ENCODE data around the gene OR52A1. TPM values are rescaled to one million over a fixed set of nuclear protein-coding genes. Genes with fewer than 3 reads are reported as not detected.
A peak's percentile ranks its signal among the peaks of the same experiment; 100 is the strongest.
"Not testable (repeated sequence)": the region's sequence is repeated elsewhere in the genome, so short reads cannot be mapped to it uniquely, and the experiment has no call there.

Gene OR52A1
- total RNA-seq = not detected

DNA sequence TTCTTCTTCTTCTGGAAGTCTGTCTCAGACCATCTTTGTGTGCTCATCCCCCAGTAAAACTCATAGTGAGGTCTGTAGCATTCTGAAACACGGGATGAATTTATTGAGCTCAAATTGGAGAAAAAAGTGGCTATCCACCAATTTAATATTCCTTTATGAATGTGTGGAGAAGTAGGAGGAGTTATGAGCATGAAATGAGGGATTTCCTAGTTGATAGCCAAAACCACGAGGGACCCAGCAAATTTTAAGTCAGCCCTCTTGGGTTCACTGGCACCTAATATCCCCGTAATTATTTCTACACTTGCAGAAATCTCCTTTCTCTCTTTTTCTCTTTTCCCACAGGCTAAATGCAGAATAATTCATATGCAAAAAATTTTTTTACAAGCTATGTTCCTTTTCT lies at the start of gene OR52A1:
Gene OR52A1, minus strand, starts transcription at position 101 of the 400 bp plus-strand sequence. CDS start 2,388 bp downstream, outside the sequence.
- ATAC-seq (no peak), DNase-seq (ENCODE audit: low spot score) (no peak)

DNA sequence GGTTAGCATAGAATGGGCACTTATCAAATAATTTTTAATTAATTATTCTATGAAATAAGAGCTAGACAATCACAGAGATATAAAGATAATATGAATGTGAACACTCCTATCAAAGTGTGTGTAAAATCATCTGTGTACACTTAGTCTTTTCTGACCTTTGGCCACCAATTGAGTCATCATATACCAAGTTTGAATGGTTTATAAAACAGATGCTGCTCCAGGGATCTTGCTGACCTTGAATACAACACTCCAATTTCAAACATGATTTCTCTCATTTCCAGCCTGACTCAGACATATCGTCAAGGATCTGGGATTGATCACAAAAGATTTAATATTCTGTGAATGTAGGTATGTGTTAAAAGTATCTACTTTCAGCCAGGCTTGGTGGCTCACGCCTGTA lies 48.8 kb upstream of the OR52A1 start:
- no peak for DNase-seq (ENCODE audit: low spot score)
- no peak for ATAC-seq

DNA sequence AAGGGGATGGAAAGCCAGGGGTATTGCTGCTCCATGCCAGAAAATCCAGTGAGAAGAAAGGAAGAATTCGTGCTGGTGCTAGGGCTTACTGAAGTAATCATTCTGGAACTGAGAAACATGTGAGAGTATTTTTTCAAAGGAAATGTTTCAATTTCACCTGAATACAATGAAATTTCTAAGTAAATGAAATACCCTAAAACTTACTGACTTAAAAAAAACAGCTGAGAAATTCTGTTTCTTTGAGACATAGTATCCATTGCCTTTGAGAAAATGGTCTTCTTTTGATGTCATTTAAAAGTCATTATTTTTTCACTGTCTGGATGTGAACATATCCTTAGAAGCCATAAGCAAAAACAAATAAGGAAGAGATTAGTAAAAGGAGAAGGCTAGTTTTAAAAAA lies 46.0 kb upstream of the OR52A1 start, which contains the start of gene OR51V1:
Gene OR51V1, minus strand, starts transcription at position 101 of the 400 bp plus-strand sequence. Its CDS starts 0 bp downstream, at position 101.
- DNase-seq (ENCODE audit: low spot score) = no peak
- ATAC-seq = no peak

DNA sequence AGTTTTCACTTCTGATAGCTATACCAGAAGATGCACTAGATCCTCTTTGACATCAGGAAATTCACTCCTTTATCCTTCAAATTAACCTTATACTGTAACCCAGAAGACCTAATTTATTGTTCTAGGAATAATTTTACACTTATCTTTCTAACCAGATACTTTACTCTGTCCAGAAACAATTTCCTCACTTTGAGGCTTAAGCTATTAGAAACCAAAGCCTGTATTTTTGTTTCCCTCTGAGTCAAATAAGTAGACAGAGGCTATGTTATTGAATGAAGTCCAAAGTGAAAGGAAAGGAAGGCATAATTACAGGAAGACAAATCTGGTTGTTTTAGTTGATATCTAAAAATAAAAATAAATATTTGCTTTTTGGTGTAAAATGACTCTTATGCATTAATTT lies 43.7 kb upstream of the OR52A1 start:
- DNase-seq (ENCODE audit: low spot score) (no peak), ATAC-seq (no peak)

DNA sequence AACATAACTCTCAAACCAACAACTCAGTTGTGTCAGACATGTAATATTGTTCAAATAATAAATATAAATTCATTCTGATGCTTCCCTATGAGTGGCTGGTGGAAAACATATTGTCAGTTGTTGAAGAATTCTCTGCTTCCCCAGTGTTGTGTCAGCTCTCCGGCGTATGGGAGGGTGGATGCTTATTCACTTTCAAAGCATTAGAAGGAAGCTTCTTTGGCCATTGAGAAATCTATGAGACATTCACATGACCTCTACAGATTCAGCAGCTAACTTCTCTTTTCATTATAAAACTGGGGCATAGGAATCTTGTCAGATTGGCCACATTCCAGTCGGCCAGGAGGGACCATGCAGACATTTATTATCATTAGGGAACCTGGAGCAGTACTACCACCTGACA lies 43.0 kb upstream of the OR52A1 start:
- DNase-seq (ENCODE audit: low spot score) = no peak

DNA sequence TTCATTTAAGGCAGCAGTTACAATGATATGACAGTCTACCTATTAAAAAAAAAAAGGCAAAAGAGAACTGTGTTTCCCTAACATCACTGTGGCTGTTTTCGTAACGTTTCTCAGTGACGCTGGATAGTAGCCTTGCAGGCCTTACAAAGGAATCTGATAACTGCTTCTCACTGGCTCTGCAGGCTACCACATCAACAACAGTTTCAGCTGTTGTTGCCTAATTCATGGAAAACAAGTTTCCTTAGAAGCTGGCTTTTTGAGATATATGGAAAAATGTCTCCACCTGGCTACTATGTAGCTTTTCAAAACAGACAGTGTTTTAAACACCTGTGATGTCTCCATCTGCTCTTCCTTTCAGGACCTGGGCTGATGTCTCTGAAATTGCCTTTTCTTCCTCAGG lies 42.2 kb upstream of the OR52A1 start:
- DNase-seq (ENCODE audit: low spot score) = no peak
- no peak for ATAC-seq

More for the DNA sequence above, 43.0 kb upstream of the OR52A1 start:
- peak; percentile 16 for ATAC-seq

DNA sequence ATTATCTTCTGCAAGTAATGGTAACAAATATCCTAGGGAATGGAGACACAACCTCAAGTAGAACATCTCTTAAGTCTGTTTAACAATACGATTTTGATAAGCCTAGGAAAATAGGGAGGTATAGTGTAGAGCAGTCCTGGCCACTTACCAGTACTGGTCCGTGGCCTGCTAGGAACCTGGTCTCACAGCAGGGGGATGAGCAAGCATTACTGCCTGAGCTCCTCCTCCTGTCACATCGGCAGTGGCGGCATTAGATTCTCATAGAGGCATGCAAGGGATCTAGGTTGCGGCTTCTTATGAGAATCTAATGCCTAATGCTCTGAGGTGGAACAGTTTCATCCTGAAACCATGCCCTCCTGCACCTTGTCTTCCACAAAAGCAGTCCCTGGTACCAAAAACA lies 41.5 kb upstream of the OR52A1 start:
- no peak for DNase-seq (ENCODE audit: low spot score)
- ATAC-seq = no peak

DNA sequence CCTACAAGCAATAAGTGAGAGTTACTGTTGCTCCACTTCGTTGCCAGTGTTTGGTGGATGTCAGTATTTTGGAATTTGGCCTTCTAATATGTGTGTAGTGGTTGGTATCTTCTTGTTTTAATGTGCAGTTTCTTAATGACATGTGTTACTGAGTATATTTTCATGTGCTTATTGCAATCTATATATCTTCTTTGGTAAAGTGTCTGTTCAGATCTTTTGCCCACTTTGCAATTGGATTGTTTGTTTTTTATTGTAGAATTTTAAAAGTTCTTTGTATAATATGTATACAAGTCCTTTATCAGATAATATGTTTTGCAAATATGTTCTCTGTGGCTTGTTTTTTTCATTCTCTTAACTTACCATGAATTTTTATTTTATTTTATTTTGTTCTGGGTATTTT lies 38.2 kb upstream of the OR52A1 start:
- DNase-seq (ENCODE audit: low spot score) (no peak), ATAC-seq (no peak)

DNA sequence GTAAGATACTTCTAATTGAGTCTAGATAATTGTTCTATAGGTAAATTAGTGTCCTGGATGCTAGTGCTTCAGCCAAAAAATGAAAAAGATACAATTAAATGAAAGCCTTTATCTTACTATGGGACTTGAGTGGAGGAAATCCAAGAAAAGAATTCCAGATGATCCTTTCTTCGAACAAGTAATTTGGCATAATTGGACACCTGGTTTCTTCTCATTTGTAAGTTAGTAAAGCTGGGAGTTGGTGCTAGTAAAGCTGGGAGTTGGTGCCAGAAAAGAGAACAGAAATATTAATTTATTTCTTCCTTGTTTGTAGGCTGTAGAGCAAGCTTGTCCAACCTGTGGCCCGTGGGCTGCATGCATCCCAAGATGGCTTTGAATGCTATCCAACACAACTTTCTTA lies 33.6 kb upstream of the OR52A1 start:
- DNase-seq (ENCODE audit: low spot score) (no peak), ATAC-seq (no peak)

DNA sequence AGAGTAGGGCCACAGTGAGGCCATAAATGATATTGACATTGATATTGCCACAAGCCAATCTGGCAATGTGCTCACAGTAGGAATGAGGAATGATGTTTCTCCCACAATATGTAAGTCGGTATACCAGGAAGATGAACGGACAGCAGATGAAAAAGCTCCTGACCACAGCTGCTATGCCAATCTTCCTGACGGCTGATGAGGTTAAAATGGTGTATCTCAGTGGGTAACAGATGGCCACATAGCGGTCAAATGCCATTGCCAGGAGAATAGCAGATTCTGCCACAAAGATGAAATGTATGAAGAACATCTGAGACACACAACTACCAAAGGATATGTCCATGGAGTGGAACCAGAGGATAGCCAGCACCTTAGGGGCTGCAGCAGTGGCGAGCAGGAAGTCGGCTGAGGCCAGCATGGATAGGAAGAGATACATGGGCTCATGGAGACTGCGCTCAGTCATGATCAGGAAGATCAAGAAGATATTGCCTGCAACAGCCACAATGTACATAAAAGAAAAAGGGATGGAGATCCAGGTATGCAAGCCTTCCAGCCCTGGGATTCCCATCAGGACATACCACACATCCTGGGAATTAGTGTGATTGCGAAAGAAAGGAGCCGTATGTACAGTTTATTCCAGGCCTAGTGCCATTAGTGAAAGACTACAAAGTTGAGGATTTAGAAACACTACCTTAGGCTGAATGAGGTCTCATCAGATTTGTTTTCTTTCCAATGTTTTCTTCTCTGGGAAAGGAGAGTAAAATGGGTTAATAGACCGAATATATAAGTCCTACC lies 23.7 kb upstream of the OR52A1 start:
- ATAC-seq (no peak), DNase-seq (ENCODE audit: low spot score) (no peak)

DNA sequence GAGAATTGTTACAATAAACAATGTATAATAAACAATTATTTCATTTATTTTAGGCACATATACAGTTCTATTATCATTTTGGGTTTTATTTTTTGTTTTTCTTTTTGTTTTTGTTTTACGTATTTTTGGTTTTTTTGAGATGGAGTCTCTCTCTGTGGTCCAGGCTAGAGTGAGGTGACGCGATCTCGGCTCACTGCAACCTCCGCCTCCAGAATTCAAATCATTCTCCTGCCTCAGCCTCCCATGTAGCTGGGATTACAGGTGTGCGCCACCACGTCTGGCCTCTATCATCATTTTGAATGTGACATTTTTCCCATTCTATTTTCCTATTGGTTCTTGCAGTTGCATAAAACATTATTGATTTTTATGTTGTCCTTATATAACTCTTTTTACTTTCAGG lies 20.4 kb upstream of the OR52A1 start:
- ATAC-seq (no peak), DNase-seq (ENCODE audit: low spot score) (no peak)

DNA sequence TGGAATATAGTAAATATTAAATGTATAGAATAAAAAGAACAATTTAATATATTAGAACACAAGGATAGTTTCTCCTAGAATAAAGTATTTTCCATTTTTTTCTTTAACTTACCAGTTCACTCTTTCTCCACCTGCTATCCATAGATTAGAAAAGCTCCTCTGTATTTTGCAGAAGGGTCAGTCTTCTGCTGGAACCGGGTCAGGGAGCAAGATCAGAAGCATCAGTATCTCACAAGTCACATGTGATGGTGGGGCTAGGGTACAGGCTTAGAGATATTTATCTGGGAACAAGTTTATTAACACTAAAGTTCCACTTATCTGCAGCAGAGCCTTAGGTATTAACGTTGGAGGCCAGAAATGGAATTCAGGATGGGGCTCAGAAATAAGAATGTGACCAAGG lies 17.3 kb upstream of the OR52A1 start:
- ATAC-seq (no peak), DNase-seq (ENCODE audit: low spot score) (no peak)

DNA sequence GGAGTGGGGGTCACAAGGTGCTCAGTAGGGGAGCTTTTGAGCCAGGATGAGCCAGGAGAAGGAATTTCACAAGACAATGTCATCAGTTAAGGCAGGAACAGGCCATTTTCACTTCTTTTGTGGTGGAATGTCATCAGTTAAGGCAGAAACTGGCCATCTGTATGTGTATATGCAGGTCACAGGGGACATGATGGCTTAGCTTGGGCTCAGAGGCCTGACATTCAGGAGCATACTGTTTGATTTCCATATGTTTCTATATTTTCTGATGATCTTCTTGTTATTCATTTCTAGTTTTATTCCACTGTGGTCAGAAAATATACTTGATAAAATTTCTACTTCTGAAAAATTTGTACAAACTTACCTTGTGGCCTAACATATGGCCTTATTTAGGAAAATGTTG lies 11.3 kb upstream of the OR52A1 start:
- not testable (repeated sequence) for DNase-seq (ENCODE audit: low spot score); ATAC-seq

DNA sequence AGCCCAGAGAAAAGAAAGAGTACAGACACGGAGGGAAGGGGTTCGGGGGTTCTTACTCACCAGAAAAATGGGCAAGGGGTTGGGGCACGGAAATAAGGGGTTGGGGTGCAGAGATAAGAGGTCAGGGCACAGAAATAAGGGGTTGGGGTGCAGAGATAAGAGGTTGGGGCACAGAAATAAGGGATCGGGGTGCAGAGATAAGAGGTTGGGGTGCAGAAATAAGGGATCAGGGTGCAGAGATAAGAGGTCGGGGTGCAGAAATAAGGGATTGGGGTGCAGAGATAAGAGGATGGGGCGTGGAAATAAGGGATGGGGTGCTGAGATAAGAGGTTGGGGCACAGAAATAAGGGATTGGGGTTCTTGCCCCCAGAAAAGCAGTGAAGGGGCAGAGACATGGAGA lies 10.2 kb upstream of the OR52A1 start:
- ATAC-seq; DNase-seq (ENCODE audit: low spot score): not testable (repeated sequence)

DNA sequence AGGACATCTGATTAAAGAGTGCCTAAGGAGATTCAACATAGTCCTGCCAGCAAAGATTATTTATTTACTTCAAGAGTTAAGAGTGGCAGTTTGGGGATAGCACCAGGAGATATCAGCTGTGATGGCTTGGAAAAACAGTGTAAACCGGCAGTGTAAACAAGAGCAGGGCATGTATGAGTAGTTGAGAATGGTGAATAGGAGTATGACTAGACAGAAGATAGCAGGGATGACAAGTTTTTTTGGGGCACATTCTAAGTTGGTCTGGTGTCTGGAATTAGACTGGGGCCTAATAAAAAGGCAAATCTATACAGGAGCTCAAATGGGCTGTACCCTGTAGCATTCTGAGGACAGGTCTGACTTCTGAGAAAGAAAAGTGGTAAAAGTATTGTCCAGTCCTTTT lies 6.5 kb upstream of the OR52A1 start:
- DNase-seq (ENCODE audit: low spot score); ATAC-seq: not testable (repeated sequence)

DNA sequence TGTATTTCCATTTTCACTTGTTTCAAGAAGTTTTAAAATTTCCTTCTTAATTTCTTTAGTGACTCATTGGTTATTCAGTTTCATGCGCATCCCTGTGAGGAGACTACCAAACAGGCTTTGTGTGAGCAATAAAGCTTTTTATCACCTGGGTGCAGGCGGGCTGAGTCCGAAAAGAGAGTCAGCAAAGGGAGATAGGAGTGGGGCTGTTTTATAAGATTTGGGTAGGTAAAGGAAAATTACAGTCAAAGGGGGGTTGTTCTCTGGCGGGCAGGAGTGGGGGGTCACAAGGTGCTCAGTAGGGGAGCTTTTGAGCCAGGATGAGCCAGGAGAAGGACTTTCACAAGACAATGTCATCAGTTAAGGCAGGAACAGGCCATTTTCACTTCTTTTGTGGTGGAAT lies 5.7 kb upstream of the OR52A1 start:
- not testable (repeated sequence) for ATAC-seq; DNase-seq (ENCODE audit: low spot score)

DNA sequence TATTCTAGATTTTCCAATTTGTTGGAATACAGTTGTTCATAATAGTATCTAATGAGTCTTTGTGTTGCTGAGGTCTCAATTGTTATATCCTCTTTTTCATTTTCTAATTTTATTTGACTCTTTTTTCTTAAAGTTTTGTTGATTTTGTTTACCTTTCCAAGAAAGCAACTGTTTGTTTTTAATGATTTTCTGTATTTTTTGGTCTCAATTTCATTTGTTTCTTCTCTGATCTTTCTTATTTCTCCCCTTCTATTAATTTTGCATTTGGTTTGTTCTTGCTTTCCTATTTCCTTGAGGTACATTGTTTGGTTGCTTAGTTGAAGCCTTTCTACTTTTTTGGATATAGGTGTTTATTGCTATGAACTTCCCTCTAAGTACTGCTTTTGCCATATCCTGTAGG lies 5.2 kb upstream of the OR52A1 start:
- no peak for ATAC-seq

DNA sequence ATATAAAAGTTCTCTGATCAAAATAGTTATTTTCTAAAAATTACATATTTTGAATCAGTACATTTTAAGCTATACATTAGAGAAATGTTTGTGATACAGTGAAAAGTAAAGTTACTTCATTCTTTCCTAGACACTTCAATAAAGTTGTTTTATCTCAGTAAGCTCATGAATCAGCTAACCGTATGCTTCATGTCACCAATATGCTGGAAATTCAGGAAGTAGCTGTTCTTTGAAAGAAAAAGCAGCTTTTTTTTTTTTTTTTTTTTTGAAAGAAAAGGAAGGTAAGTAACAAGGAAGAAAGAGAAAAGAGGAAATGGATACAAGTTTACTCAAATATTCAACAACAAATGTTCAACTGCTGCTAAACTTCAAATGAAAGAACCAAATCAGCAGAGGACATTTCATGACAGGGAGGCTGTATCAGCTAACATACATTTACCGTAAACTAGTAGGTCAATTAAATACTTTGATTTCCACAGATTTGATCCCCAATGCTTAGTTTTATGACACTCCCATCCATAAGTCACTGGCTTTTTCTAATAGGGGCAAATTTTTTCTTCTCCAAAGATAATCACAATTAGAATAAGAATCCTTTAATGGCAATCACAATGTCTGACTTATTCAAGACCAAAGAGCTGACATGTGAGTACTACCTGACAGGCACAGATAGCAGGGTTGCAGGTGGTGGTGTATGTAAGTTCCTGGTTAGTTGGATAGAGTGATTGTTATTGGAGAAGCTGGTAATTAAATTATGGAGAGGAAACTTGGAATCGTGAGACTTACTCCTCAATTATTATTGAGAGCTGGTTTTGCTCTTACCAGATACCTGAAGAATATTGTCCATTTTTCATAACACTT lies 754 bp downstream of the OR52A1 start:
- DNase-seq (ENCODE audit: low spot score) (no peak), ATAC-seq (no peak)

More for the DNA sequence above, 5.2 kb upstream of the OR52A1 start:
- no peak for DNase-seq (ENCODE audit: low spot score)

DNA sequence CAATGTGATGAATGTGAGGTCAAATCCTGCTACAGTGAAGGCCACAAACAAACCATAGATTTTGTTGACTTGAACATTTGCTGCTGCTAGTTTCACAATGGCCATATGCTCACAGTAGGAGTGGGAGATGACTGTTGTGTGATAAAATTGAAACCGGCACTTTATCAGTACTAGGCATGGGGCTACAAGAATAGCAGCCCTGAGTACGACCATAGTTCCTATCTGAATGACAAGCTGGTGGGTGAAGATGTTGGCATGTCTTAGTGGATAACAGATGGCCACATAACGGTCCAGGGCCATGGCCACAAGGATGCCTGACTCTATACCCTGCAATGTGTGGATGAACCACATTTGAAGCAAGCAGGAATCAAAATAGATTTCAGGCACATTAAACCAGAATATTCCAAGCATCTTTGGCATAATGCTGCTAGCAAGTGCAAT lies 2.8 kb downstream of the OR52A1 start:
- ATAC-seq = no peak
- no peak for DNase-seq (ENCODE audit: low spot score)

DNA sequence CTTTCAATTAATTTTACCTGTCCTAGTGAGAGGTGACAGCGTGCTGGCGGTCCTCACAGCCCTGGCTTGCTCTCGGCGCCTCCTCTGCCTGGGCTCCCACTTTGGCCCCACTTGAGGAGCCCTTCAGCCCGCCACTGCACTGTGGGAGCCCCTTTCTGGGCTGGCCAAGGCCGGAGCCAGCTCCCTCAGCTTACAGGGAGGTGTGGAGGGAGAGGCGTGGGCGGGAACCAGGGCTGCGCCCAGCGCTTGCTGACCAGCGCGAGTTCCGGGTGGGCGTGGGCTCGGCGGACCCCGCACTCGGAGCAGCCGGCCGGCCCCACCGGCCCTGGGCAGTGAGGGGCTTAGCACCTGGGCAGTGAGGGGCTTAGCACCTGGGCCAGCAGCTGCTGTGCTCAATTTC lies 10.4 kb downstream of the OR52A1 start:
- not testable (repeated sequence) for ATAC-seq; DNase-seq (ENCODE audit: low spot score)

DNA sequence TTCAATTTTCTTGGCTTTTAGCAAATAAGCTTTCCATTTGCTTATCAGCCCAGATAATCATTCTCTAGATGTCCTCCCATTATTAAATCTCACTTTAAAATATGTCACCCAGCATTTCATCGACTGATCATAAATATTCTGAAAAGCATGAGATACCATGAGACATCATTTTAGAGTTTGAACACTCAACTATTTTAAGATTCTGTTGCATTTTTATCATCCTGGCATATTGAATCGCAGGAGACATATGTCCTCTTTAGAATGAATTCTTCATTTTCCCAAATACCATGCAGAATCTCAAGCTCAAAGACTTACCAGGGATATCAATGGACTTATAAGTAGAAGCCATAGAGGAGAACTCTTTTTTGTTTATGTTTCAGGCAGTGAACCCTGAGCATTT lies 16.6 kb downstream of the OR52A1 start, which contains the start of gene OR52A5:
Gene OR52A5, minus strand, starts transcription at position 361 of the 400 bp plus-strand sequence. CDS start 5,714 bp downstream, outside the sequence.
- ATAC-seq (no peak), DNase-seq (ENCODE audit: low spot score) (no peak)

DNA sequence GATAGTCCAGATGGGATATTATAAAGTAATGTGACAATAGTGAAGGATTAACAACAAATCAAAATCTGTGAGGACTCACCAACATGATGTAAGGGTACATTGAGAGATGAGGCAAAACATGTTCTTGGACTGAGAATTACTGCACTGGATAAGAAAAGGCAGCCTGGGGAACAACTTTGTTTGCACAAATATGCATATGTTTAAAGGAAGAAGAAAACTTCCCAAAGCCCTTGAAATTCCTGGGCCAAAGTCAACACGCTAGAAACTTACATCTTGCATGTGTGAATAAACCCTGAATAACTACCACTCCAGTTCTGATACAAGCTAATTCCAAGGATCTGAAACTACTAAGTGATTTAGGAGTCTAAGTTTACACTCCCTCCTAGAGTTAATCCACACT lies 17.5 kb downstream of the OR52A1 start:
- ATAC-seq (no peak), DNase-seq (ENCODE audit: low spot score) (no peak)

Measured in left lobe of liver (tissue), 2 donors.